A673 (cell line): ENCODE results near the gene EML2. TPM values are rescaled to one million over a fixed set of nuclear protein-coding genes. Genes with fewer than 3 reads are reported as not detected.
"Not testable (repeated sequence)": the region's sequence is repeated elsewhere in the genome, so short reads cannot be mapped to it uniquely, and the experiment has no call there.

ENCODE experiments used
- BruUV-seq: library from RNA; stranded (reverse); fragments of 400-500 nt; replicated peaks from 2 replicates; lab custom pipeline; 2021; lab: Mats Ljungman, UMichigan
- CTCF ChIA-PET: fragments of 300-600 bp; sonication (Branson Sonifier 250); formaldehyde crosslinking; loops from one replicate; lab custom pipeline; 2022; ENCODE audit warnings: antibody characterized with exemption; lab: Charles Lee
- POLR2A ChIA-PET: fragments of 300-600 bp; sonication (Branson Sonifier 250); formaldehyde crosslinking; loops from one replicate; lab custom pipeline; 2022; ENCODE audit warnings: antibody characterized with exemption; ENCODE audit not compliant: low non-redundant PET; lab: Charles Lee
- DNase-seq: peaks from one replicate; pipeline ENCODE4 v3.0.0-alpha.2; 2015; ENCODE audit warnings: low spot score
- H3K27ac ChIP-seq: fragments of 200-600 bp; sonication (generic); 2 replicates; pipeline ENCODE4 v1.5.1; 2016; ENCODE audit warnings: mixed run types, low read depth, mild to moderate bottlenecking, mixed read lengths, antibody characterized with exemption, low read length; ENCODE audit not compliant: poor library complexity, severe bottlenecking
- H3K27me3 ChIP-seq: fragments of 200-600 bp; sonication (generic); replicated peaks from 2 replicates; pipeline ENCODE4 v1.6.1; 2017; ENCODE audit warnings: mixed run types, low read depth, mild to moderate bottlenecking, mixed read lengths, antibody characterized with exemption, low read length; ENCODE audit not compliant: insufficient read depth, poor library complexity
- H3K36me3 ChIP-seq: fragments of 200-600 bp; sonication (generic); 2 replicates; pipeline ENCODE4 v1.6.1; 2016; ENCODE audit warnings: mixed run types, mild to moderate bottlenecking, mixed read lengths, antibody characterized with exemption, low read length; ENCODE audit not compliant: insufficient read depth, poor library complexity, severe bottlenecking
- H3K4me1 ChIP-seq: fragments of 200-600 bp; sonication (generic); 2 replicates; pipeline ENCODE4 v1.6.1; 2017; ENCODE audit warnings: mixed run types, mild to moderate bottlenecking, mixed read lengths, antibody characterized with exemption, low read length; ENCODE audit not compliant: insufficient read depth, poor library complexity, severe bottlenecking
- H3K4me3 ChIP-seq: fragments of 200-600 bp; sonication (generic); 2 replicates; pipeline ENCODE4 v1.5.1; 2016; ENCODE audit warnings: low read depth, mixed run types, mild to moderate bottlenecking, mixed read lengths, low read length; ENCODE audit not compliant: poor library complexity, severe bottlenecking
- H3K9me3 ChIP-seq: fragments of 200-600 bp; sonication (generic); 2 replicates; pipeline ENCODE4 v1.6.1; 2016; ENCODE audit warnings: mixed run types, low read depth, mild to moderate bottlenecking, mixed read lengths, antibody characterized with exemption, low read length; ENCODE audit not compliant: poor library complexity, severe bottlenecking
- EZH2 ChIP-seq: fragments of 200-600 bp; sonication (generic); IDR thresholded peaks from 2 replicates; pipeline ENCODE4 v1.6.1; 2017; ENCODE audit warnings: borderline replicate concordance, low read depth, mild to moderate bottlenecking, mixed read lengths, antibody characterized with exemption, low read length; ENCODE audit not compliant: poor library complexity, severe bottlenecking
- intact Hi-C: fragments of 100-400 bp; cut with micrococcal nuclease; formaldehyde crosslinking; loops from one replicate; pipeline ENCODE4 v1.10.0; 2022; ENCODE audit not compliant: unreplicated experiment
- total RNA-seq: library from RNA; stranded (reverse); gene quantifications from 2 replicates; pipeline ENCODE4 v1.2.3, GENCODE V29; 2021
- TF ChIP-seq, protein P1 (sequence below): fragments of 300-800, 200-600 bp; sonication (generic); conservative IDR thresholded peaks from 2 replicates; pipeline ENCODE4 v1.5.1; 2017; ENCODE audit warnings: low read depth, mild to moderate bottlenecking, antibody characterized with exemption, low read length, moderate library complexity, mixed read lengths

EML2 gene
- total RNA-seq, 1 experiment from 2014 or later: 17.0 TPM

DNA sequence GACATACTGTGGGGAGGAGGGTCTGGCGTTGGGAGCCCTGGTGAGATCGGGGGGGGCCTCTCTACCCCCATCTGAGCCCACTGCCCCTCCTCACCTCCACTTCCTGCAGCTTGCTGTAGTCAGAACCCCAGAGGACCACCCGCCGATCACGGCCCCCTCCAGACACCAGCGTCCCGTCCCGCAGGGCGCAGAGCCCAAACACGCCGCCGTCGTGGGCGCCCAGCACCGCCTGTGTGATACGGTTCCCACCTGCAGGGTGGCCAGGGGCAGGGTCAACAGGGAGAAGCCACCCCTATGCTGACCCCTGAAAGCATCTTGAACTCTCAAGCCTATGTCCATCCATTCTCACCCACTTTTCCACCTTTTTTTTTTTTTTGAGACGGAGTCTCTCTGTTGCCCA, 17.8 kb downstream of the EML2 start:
- intact Hi-C loops: no loop called here
- TF ChIP-seq, protein P1, sequence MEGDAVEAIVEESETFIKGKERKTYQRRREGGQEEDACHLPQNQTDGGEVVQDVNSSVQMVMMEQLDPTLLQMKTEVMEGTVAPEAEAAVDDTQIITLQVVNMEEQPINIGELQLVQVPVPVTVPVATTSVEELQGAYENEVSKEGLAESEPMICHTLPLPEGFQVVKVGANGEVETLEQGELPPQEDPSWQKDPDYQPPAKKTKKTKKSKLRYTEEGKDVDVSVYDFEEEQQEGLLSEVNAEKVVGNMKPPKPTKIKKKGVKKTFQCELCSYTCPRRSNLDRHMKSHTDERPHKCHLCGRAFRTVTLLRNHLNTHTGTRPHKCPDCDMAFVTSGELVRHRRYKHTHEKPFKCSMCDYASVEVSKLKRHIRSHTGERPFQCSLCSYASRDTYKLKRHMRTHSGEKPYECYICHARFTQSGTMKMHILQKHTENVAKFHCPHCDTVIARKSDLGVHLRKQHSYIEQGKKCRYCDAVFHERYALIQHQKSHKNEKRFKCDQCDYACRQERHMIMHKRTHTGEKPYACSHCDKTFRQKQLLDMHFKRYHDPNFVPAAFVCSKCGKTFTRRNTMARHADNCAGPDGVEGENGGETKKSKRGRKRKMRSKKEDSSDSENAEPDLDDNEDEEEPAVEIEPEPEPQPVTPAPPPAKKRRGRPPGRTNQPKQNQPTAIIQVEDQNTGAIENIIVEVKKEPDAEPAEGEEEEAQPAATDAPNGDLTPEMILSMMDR: no peak
- TF ChIP-seq EZH2: no peak
- Histone ChIP-seq H3K27me3 (no peaks in the 10 kb centered on the region), H3K4me1 (peaks cover 3% of the 10 kb centered on the region), H3K9me3 (no peaks in the 10 kb centered on the region), H3K4me3 (no peak overlapping the region), H3K36me3 (no peaks in the 10 kb centered on the region), H3K27ac (no peak overlapping the region)
- BruUV-seq: no TSS peak
- CTCF ChIA-PET: no interaction called here
- POLR2A ChIA-PET: no interaction called here
- no peak for DNase-seq

DNA sequence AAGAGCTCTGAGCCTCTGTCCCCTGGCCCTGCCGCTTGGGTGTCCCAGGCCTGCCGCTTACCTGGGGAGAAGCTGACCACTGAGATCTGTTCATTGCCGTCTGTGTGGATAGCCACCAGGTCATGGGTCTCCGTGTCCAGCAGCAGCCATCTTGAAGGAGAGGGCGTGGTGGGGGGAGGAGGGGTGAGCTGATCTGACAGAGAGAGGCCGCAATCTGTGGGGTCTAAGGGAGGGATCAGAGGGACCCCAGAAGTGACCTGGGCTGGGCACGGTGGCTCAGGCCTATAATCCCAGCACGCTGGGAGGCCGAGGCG, 22.5 kb downstream of the EML2 start:
- peaks cover 16% of the 10 kb centered on the region for H3K4me1 ChIP-seq
- H3K27me3 ChIP-seq: no peaks in the 10 kb centered on the region
- TF ChIP-seq EZH2: no peak
- H3K4me3 ChIP-seq: no peak overlapping the region
- CTCF ChIA-PET: no interaction called here
- no peak for DNase-seq
- H3K9me3 ChIP-seq: no peaks in the 10 kb centered on the region
- H3K36me3 ChIP-seq: peaks cover 5% of the 10 kb centered on the region
- POLR2A ChIA-PET: no interaction called here
- BruUV-seq: no TSS peak
- intact Hi-C loops: no loop called here
- H3K27ac ChIP-seq: peak overlapping the region; percentile 69

DNA sequence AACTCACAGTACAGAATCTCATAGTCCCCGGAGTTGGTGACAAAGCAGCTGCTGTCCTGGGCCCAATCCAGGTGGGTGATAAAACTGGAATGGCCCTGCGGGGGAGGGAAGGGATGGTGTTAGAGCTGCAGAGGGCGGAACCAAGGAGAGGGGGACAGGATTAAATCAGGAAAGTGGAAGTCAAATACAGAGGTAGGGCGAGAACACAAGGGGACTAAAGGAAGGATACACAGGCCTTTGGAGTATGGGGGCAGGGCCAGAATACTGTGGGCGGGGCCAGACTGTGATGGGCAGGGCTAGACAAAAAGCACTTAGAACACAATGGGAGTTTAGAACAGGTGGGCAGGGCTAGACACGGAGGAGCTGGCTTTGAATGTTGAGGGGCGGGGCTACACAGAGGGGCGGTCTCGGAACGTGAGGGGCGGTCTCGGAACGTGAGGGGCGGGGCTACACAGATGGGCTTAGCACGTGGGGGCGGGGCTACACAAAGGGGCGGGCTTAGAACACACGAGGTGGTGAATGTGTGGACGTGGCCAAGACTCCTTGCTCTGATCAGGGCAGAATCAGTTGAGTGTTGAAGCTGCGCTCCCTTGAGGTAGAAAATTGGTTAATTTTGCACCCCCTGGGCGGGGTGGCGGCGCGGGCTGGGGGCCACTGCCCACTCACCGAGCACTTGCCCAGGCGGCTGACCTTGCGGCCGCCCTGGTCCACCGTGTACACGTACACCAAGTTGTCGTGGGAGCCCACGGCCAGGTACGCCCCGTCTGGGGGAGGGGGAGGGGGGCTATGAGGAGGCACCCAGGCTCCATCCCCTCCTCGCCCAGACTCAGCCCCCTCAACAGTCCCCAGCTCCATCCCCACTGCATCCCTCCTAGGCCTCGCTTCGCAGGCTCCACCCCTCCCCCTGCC, 23.1 kb downstream of the EML2 start:
- CTCF ChIA-PET: interaction anchor here (0.5 kb wide), 1 partner anchor 184 kb away, joined by 6 read pairs; no protein-coding TSS in a partner anchor
- peaks cover 16% of the 10 kb centered on the region for H3K4me1 ChIP-seq
- no peak overlapping the region for H3K4me3 ChIP-seq
- H3K27me3 ChIP-seq: no peaks in the 10 kb centered on the region
- peak; percentile 94 for DNase-seq
- peaks cover 5% of the 10 kb centered on the region for H3K36me3 ChIP-seq
- TF ChIP-seq, protein P1: no peak
- TF ChIP-seq EZH2: no peak
- intact Hi-C loops: no loop called here
- peak overlapping the region; percentile 69 for H3K27ac ChIP-seq
- BruUV-seq: no TSS peak
- POLR2A ChIA-PET: no interaction called here
- no peaks in the 10 kb centered on the region for H3K9me3 ChIP-seq

DNA sequence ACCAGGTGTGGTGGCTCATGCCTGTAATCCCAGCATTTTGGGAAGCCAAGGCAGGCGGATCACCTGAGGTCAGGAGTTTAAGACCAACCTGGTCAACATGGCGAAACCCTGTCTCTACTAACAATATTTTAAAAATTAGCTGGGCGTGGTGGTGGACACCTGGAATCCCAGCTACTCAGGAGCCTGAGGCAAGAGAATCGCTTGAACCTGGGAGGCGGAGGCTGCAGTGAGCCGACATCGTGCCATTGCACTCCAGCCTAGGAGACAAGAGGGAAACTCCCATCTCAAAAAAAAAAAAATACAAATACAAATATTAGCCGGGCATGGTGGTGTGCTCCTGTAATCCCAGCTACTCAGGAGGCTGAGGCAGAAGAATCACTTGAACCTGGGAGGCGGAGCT, 24.1 kb downstream of the EML2 start:
- POLR2A ChIA-PET, CTCF ChIA-PET, intact Hi-C loops: not testable (repeated sequence)

More for the DNA sequence above, 24.1 kb downstream of the EML2 start:
- not testable (repeated sequence) for DNase-seq, H3K4me3 ChIP-seq, H3K36me3 ChIP-seq, H3K9me3 ChIP-seq, H3K27ac ChIP-seq, BruUV-seq, H3K27me3 ChIP-seq
- peaks cover 16% of the 10 kb centered on the region for H3K4me1 ChIP-seq
